ENCODE data around the gene KCNAB2. TPM values are rescaled to one million over a fixed set of nuclear protein-coding genes. Genes with fewer than 3 reads are reported as not detected.

KCNAB2 gene
- total RNA-seq, 4 donors from 2014 or later, result 4.2 to 12.0 (median 10.0) TPM

DNA sequence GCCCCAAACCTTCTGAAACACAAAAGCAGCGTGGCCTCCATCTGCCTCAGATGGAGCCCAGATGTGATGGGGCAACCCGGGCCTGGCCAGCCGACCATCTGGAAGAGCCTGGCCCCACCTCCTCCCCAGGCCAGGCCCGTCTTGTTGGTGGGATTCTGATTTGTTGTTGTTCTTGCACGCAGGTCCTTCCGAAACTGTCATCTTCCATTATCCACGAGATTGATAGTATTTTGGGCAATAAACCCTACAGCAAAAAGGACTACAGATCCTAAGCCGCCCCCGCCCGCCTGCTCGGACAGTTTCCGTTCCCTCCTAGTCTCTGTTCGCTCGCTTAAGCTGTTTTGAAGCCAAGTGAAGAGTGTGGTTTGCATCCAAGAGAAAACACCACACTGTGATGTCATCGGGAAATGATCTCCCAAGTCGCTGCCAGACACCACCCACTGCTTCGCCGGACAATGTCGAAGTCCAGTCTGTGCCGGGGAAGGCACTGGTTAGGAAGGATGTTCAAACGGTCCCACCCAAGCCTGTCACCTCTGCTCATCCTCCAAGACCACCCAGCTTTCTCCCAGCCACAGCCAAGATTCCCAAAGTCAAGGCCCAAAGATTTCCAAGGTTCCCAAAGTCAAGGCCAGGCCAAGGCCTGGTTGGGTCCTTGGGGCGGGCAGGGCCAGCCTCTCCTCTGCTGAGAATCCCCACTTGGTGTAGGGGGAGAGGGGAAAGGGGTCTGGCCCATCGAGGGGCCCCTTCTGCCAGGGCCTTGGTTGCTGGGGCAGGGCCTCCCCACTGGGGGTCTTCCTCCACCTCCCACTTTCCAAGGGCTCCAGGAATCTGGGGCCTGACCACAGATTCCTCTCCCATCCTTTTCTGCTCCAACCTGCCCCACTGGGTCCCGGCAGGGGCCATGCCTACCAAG lies 52.9 kb downstream of the KCNAB2 start:
- peak in 1 of 2 donors; percentile 33 for DNase-seq (ENCODE audit: low spot score in 2 of 2)
- intact Hi-C loops (cut with DNase I; ENCODE audit: low total_unique reads), result no loop called here
- TF ChIP-seq POLR2A (IDR thresholded peaks at IDR 0.05), result no peak
- TF ChIP-seq, protein P1, sequence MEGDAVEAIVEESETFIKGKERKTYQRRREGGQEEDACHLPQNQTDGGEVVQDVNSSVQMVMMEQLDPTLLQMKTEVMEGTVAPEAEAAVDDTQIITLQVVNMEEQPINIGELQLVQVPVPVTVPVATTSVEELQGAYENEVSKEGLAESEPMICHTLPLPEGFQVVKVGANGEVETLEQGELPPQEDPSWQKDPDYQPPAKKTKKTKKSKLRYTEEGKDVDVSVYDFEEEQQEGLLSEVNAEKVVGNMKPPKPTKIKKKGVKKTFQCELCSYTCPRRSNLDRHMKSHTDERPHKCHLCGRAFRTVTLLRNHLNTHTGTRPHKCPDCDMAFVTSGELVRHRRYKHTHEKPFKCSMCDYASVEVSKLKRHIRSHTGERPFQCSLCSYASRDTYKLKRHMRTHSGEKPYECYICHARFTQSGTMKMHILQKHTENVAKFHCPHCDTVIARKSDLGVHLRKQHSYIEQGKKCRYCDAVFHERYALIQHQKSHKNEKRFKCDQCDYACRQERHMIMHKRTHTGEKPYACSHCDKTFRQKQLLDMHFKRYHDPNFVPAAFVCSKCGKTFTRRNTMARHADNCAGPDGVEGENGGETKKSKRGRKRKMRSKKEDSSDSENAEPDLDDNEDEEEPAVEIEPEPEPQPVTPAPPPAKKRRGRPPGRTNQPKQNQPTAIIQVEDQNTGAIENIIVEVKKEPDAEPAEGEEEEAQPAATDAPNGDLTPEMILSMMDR (IDR thresholded peaks at IDR 0.05), result no peak
- WGBS, 2 donors, result 61 to 69% methylated on average over 24 of the region's 24 CpGs
- no peak overlapping the region for H3K4me3 ChIP-seq (ENCODE audit: low read depth, poor library complexity, severe bottlenecking)

DNA sequence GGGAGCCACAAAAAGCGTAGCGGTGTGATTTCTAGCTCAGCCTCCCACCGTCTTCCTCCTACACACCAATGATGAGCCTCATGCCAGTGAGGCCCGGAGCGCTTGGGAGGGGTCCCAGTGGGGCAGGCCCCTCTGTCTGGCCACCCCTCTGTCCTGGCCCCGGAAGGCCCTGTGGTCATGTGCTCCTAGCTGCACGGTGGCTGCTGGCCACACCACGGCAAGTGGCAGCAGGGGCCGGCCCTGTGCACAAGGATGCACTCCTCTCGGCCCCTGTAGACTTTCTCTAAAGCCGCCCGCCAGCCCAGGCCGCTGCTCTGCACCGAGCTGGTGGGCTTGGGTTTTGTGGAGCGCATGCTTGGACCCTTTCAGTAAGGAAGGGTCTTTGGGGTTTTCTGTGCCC lies 53.6 kb downstream of the KCNAB2 start:
- no peak for DNase-seq (ENCODE audit: low spot score in 2 of 2)
- WGBS, 2 donors, result 84 to 91% methylated on average over 9 to 11 of the region's 15 CpGs
- TF ChIP-seq, protein P1 (IDR thresholded peaks at IDR 0.05), result no peak
- TF ChIP-seq POLR2A (IDR thresholded peaks at IDR 0.05), result no peak
- intact Hi-C loops (cut with DNase I; ENCODE audit: low total_unique reads), result no loop called here
- no peak overlapping the region for H3K4me3 ChIP-seq (ENCODE audit: low read depth, poor library complexity, severe bottlenecking)

DNA sequence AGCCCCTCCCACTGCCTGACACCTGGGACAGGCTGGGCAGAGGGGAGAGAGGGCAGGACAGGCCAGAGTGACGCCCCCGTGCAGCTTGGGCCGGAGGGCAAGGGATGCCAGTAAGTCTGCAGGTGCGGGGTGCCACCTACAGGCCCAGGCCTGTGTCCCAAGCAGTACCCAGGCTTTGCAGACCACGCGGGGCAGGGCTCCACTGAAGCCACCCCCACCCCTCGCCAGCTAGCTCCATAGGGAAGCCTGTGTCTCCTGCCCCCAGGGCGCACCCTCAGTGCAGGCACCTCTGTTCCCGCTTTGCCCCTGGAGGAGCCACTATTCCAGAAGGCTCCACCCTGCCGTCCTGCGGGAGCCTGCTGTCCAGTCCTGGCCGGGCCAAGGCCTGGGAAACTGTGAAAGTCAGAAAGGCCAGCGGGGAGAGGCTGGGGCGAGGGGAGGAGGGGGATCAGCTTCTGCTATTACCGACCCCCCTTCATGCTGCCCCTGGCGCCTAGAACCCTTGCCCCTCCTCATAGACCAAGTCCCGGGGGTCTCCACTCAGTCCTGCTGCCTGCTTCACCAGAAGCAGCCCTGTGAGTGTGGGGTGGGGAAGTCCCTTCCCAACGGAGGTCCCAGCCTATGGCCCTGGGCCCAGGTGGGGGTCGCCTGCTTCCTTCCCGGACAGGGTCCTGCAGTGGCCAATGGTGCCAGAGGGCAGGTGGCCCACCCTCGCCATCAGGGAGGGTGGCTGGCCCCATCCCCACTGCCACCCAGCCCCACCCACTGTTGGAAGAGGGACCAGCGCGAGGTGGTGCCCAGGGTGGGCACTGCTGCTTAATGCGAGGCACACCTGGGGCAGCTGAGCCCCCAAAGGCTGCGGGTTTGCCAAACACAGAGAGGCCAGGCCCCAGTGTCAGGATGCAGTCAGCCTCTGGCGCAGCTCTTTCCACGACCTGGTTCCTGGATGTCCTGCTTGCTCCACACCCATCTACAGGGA lies 54.4 kb downstream of the KCNAB2 start:
- TF ChIP-seq, protein P1 (IDR thresholded peaks at IDR 0.05), result no peak
- TF ChIP-seq POLR2A (IDR thresholded peaks at IDR 0.05), result no peak
- H3K4me3 ChIP-seq (ENCODE audit: low read depth, poor library complexity, severe bottlenecking), result no peak overlapping the region
- DNase-seq (ENCODE audit: low spot score in 2 of 2), result no peak
- intact Hi-C loops (cut with DNase I; ENCODE audit: low total_unique reads), result loop anchor here (10.0 kb wide), 1 partner anchor 245 kb away; no protein-coding TSS in a partner anchor
- 70 to 76% methylated on average over 21 to 26 of the region's 27 CpGs for WGBS, 2 donors

DNA sequence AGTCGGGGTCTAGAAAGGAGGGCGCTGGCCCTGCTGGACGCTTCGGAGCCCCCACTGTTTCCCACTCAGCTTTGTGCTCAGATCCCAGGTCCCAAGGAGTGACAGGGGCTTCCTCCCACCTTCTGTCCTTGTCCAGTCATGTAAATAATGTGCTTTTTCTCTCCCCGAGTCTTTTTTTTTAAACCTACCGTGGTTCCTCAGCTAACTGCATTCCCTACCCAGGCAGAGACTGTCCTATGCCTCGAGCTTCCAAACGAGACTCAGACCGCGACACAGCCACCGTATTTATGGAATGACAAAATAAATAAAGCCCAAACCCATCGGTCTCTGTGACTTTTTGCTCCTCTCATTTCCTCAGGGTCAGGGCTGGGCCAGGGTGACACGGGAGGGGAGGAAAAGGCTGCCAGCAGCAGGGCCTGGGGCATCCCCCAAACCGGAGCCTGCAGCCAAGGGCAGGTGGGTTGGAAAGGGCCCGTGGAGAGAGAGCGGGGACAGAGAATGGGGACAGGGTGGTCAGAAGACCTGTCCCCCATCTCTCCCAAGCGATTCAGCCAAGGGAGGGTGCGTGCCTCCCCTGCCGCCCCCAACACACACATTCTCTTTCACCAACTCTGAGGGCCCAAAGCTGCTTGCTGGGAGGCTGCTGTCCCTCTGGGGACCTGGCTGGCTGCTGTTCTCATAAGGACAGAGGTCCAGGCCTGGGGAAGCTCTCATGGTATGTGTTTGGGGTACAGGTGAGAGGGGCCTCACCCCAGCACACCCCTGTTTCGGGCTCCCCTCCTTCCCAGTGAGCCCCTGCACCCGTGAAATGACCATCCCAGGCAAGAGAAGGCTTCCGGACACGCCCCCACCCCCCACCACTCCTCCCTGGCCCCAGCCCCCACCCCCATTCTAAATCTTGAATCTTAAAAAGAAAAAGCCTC lies 55.4 kb downstream of the KCNAB2 start:
- DNase-seq (ENCODE audit: low spot score in 2 of 2), result no peak
- intact Hi-C loops (cut with DNase I; ENCODE audit: low total_unique reads), result loop anchor here (10.0 kb wide), 1 partner anchor 244 kb away; no protein-coding TSS in a partner anchor
- TF ChIP-seq POLR2A (IDR thresholded peaks at IDR 0.05), result no peak
- TF ChIP-seq, protein P1 (IDR thresholded peaks at IDR 0.05), result no peak
- 56 to 57% methylated on average over 23 of the region's 23 CpGs for WGBS, 2 donors
- no peak overlapping the region for H3K4me3 ChIP-seq (ENCODE audit: low read depth, poor library complexity, severe bottlenecking)

Data from lower leg skin (tissue), 4 donors.